Stomach smooth muscle (tissue), 2 donors: ENCODE measurements around the gene SLC6A3.

Source experiments
- H3K27ac ChIP-seq: one replicate; pipeline ENCODE4 v1.7.0; 2013; ENCODE audit warnings: mild to moderate bottlenecking, low read length, inconsistent platforms
- H3K27me3 ChIP-seq, 2 donors: one replicate each; pipeline ENCODE4 v1.7.0; 2013; ENCODE audit warnings: low read length in 2 of 2; ENCODE audit not compliant: insufficient read depth in 2 of 2, control insufficient read depth in 1 of 2
- H3K36me3 ChIP-seq, 2 donors: one replicate each; pipeline ENCODE4 v1.7.0; 2013; ENCODE audit warnings: low read length in 2 of 2; ENCODE audit not compliant: control insufficient read depth in 2 of 2, insufficient read depth in 2 of 2
- H3K4me1 ChIP-seq: one replicate; pipeline ENCODE4 v1.7.0; 2013; ENCODE audit warnings: low read length; ENCODE audit not compliant: control insufficient read depth, insufficient read depth
- H3K4me3 ChIP-seq, 2 donors: one replicate each; pipeline ENCODE4 v1.7.0; 2013; ENCODE audit warnings: low read length in 2 of 2
- H3K9ac ChIP-seq, 2 donors: one replicate each; pipeline ENCODE4 v1.7.0; 2013; ENCODE audit warnings: low read length in 2 of 2, mild to moderate bottlenecking in 1 of 2
- H3K9me3 ChIP-seq, 2 donors: one replicate each; pipeline ENCODE4 v1.7.0; 2013; ENCODE audit warnings: low read length in 2 of 2; ENCODE audit not compliant: control insufficient read depth in 2 of 2
- donor health status: healthy.
- donor health status: Pancreatic carcinoma.

Gene SLC6A3

DNA sequence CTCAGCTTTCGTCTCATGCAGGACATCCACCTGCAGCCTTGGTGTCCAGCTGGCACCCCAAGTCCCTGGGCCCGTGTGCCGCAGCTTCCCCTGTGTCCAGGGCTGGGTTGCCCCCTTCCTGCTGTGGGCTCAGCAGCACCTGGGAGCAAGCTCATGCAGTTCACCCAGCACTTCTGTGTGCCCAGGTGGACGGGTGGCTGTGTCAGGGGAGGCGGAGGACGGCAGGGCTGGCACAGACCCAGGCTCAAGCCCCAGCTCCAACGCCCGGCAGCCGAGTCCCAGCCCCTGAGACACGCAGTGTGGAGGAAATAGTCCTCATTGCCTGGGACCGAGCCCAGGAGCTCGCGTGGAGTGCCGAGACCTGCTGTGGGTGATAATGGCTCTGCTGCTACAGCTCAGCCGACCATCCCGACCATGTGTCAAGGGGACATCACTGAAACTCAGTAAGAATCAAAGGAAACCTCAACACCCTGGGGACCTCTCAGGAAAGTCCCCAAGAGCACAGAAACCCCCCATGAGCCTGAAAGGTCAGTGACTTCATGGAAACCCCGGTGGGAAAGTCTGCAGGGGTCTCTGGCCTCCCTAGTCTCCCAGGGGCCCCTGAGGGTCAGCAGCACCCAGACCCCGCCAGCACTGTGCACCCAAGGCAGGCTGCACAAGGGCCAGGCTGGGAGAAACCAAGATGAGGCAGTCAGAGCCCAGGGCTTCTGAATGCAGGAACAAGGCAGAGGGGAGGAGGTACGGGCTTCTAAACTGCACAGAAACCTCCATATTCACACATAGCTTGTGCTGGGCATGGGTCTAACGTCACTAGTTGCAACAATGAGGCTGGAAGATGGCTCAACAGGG lies 39.7 kb upstream of the SLC6A3 start:
- H3K4me1 ChIP-seq: no peaks in the 10 kb centered on the region
- no peak overlapping the region for H3K27ac ChIP-seq
- peaks cover 15 to 24% of the 10 kb centered on the region in 2 donors for H3K36me3 ChIP-seq

DNA sequence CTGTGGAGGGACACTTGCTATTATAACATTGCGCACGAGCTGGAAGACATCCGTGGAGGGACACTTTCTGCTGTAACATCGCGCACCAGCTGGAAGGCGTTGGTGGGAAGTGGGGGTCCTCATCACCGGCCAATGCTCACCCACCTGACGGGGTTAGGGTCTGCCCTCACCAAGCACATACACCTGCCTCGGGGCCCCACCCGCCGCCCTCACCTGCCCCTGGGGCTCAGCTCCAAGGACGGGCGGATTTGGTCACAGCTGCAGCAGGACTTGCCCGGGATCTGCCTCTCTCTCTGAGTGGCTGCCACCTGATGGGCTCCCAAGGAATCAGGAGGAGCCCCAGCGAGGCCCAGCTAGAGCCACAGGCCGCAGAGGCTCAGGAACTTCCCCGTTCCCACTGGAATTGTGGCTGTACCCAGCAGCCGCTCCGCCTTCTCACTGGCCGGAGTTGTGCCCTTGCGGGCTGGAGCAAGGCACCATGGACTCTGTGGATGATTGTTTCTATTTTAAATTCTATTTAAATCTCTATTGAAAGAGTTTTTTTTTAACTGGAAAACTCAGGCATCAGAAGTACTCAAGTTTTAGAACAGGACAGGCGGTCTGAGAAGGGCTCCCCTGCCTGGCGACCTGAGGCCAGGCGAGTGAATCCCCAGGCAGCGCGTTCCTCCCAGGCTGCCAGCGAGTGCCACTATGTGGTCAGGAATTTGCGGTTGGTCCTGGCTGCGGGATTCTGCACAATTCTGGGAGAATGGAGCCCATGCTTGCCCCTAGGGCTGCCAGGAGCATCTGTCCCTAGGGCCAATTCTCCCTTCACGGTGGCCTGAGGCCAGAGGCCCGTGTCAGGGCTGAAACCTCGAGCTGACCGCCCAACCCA lies 38.9 kb upstream of the SLC6A3 start:
- Histone ChIP-seq H3K4me1 (no peaks in the 10 kb centered on the region), H3K36me3 (peaks cover 16 to 22% of the 10 kb centered on the region in 2 donors), H3K27ac (no peak overlapping the region), H3K9me3 (no peaks in the 10 kb centered on the region), H3K9ac (no peak overlapping the region), H3K4me3 (no peak overlapping the region), H3K27me3 (no peaks in the 10 kb centered on the region)

More for the DNA sequence above, 39.7 kb upstream of the SLC6A3 start:
- H3K9me3 ChIP-seq: no peaks in the 10 kb centered on the region
- no peak overlapping the region for H3K4me3 ChIP-seq
- H3K9ac ChIP-seq: no peak overlapping the region
- no peaks in the 10 kb centered on the region for H3K27me3 ChIP-seq

DNA sequence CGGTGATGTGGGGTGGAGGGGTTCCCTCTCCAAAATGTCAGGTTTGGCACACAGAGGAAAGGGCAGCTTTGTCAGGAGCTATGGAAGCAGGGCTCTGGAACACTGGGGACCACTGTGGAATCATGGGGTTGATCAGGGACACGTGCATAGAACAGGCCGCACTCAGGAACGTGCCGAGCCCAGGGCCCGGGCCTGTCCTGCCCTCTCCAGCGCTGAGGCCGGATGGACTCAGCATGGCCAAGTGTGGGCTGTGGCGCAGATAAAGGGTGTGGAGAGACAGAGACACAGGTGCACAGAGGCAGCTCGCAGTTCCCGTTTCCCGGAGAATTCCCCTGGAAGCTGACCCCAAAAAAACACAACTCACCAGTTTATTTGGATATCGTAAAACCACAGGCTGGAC lies 37.8 kb upstream of the SLC6A3 start:
- Histone ChIP-seq H3K4me3 (no peak overlapping the region), H3K27ac (no peak overlapping the region), H3K27me3 (no peaks in the 10 kb centered on the region), H3K36me3 (peaks cover 20 to 24% of the 10 kb centered on the region in 2 donors), H3K9me3 (no peaks in the 10 kb centered on the region), H3K9ac (no peak overlapping the region), H3K4me1 (no peaks in the 10 kb centered on the region)

DNA sequence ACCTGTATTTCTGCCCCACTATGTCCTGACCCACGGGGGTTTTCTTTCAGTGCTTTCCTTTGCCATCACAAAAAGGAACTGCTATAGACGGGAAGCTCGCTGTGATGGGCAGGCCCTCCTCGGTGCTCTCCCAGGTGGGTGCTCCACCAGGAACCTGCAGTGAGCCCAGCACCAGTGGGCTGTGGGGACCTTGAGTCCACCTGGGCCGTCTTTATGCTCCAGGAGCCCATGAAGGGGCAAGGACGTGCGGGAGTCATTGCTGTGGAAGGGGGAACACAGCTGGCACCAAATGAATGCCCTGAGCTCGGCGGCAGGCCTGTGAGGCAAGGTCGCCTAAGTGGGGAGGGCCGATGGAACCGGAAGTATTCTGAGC lies 36.7 kb upstream of the SLC6A3 start:
- Histone ChIP-seq H3K36me3 (peaks cover 12 to 18% of the 10 kb centered on the region in 2 donors), H3K4me3 (no peak overlapping the region), H3K4me1 (no peaks in the 10 kb centered on the region), H3K9ac (no peak overlapping the region), H3K27ac (no peak overlapping the region), H3K27me3 (no peaks in the 10 kb centered on the region), H3K9me3 (no peaks in the 10 kb centered on the region)

DNA sequence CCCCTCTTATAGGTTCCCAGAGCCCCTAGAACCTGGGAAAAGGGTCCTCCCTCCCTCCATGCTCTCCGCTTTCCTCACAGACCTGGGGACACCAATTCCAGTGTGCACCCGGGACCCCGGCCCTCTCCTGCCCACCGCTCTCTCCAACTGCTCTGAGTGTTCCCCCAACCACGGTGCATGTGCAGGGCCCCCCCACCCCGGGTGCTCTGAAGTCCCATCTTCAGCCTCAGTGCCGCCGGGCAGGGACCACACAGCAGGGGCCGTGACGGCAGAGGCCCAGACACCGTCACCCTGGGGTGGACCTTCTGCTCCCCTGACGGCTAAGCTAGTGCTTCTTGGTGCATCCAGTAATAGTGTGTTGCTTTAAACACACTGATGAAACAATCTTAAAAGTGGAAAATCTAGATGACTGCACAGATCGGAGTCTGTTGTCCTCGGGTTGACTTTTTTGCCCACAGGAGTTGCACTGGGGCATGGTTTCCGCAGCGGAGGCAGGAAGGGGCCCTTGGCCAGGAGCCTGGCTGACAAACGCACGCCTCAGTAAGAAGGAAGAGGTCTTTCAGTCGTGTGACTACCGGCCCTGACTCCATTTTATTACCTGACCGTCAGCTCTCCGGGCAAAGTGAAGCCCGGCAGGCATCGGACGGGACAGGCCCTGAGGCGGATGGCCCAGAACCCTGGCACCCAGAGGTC lies 36.2 kb upstream of the SLC6A3 start:
- peaks cover 9 to 17% of the 10 kb centered on the region in 2 donors for H3K36me3 ChIP-seq

DNA sequence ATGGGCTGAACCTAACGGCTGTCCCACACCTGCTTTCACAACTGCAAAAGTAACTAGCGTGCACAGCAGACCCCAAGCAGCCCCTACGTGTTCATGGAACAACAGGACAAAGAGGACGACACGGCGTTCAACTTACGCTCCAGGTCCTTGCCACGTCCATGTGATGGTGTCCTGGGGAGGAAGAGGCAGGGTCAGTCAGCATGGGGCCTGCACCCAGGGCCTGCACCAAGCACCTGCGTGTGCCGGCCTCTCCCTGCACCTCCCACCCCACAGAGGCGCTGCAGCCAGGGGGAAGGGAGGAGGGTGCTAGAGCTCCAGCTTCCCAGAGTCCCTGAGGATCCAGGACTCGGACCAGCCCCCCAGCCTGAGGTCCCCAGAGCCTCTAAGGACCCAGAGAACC lies 35.6 kb upstream of the SLC6A3 start:
- no peaks in the 10 kb centered on the region for H3K9me3 ChIP-seq
- H3K9ac ChIP-seq: no peak overlapping the region
- peaks cover 9 to 15% of the 10 kb centered on the region in 2 donors for H3K36me3 ChIP-seq
- no peaks in the 10 kb centered on the region for H3K4me1 ChIP-seq
- no peak overlapping the region for H3K27ac ChIP-seq
- H3K4me3 ChIP-seq: no peak overlapping the region
- H3K27me3 ChIP-seq: no peaks in the 10 kb centered on the region

More for the DNA sequence above, 36.2 kb upstream of the SLC6A3 start:
- Histone ChIP-seq H3K27ac (no peak overlapping the region), H3K27me3 (no peaks in the 10 kb centered on the region), H3K4me1 (no peaks in the 10 kb centered on the region), H3K9me3 (no peaks in the 10 kb centered on the region), H3K4me3 (no peak overlapping the region), H3K9ac (no peak overlapping the region)

DNA sequence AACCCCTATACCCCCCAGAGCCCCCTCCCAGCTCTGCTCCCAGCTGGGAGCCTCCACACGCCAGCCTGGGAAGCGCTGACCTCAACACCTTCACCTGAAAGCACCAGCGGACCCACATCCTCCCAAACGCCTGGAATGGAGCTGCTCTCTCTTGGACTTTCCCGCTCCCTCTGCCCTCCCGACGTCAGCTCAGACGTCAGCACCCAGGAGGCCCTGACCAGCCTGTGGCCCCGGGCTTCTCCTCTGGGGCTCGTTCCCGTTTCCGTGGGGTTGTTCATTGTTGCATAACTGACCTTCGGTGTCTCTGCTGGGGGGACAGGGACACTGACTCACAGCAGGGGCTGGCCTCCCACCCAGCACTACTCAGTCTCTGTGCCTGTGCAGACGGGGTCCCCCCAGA lies 35.0 kb upstream of the SLC6A3 start:
- Histone ChIP-seq H3K27me3 (no peaks in the 10 kb centered on the region), H3K4me3 (no peak overlapping the region), H3K9ac (no peak overlapping the region), H3K27ac (no peak overlapping the region), H3K4me1 (no peaks in the 10 kb centered on the region), H3K9me3 (no peaks in the 10 kb centered on the region), H3K36me3 (peaks cover 9 to 14% of the 10 kb centered on the region in 2 donors)

DNA sequence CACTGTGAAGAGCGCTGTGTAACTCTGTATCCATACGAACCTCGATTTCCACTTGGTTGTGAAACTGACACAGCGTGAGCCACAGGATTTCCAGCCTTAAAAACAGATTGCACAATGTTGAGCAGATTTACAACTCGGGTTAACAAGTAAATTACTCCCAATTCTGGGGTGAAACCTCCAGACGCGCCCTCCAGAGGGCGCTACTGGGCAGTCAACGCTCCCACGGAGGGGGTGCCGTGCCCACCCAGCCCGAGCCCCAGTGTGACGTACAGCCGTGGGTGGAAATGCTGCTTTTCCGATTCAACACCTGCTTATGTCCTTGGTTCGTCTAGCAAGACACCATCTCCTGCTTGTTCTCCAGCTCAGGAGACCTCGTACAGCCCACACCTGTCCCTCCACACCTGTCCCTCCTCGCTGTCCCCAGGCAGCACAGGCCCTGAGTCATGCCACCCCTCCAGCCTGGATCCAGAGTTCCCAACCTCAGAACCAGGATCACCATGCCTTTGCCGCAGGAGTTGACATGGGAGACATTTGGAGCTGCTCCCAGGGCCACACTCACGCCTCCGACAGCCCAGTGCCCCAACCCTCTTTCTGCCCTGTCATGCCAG lies 34.4 kb upstream of the SLC6A3 start:
- H3K27ac ChIP-seq: no peak overlapping the region

DNA sequence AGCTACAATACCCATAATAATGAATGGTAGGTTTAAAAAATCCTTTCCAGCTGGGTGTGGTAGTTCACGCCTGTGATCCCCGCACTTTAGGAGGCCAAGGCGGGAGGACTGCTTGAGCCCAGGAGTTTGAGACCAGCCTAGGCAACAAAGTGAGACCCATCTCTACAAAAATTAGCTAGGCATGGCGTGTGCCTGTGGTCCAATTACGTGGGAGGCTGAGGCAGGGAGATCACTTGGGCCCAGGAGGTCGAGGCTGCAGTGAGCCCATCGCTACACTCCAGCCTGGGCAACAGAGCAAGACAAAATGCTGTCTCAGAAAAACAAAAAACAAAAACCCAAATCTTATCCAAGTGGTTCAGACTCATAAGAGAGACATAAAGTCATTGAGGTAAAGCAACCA lies 33.8 kb upstream of the SLC6A3 start:
- H3K4me3 ChIP-seq: no peak overlapping the region
- peaks cover 13 to 18% of the 10 kb centered on the region in 2 donors for H3K36me3 ChIP-seq
- no peak overlapping the region for H3K27ac ChIP-seq
- no peaks in the 10 kb centered on the region for H3K27me3 ChIP-seq
- H3K4me1 ChIP-seq: no peaks in the 10 kb centered on the region
- no peak overlapping the region for H3K9ac ChIP-seq
- no peaks in the 10 kb centered on the region for H3K9me3 ChIP-seq

More for the DNA sequence above, 34.4 kb upstream of the SLC6A3 start:
- H3K4me3 ChIP-seq: no peak overlapping the region
- no peaks in the 10 kb centered on the region for H3K9me3 ChIP-seq
- H3K4me1 ChIP-seq: no peaks in the 10 kb centered on the region
- H3K9ac ChIP-seq: no peak overlapping the region
- H3K36me3 ChIP-seq: peaks cover 13 to 16% of the 10 kb centered on the region in 2 donors
- H3K27me3 ChIP-seq: no peaks in the 10 kb centered on the region
